ENCODE data around the gene CLDN19. TPM values are rescaled to one million over a fixed set of nuclear protein-coding genes. Genes with fewer than 3 reads are reported as not detected.

CLDN19 gene
- not detected in 5 replicates for total RNA-seq (2022; extraction: Qiagen RNA extraction; ENCODE audit: low read depth)

GRCh38 chr1:42739753-42740700, at the start of gene CLDN19:
TSS of gene CLDN19 (minus strand) at chr1:42740236. CDS start at chr1:42740063, 173 bp downstream.

GRCh38 chr1:42784946-42785693, 45.1 kb upstream of the CLDN19 start, which contains the start of gene TMEM269:
TSS of gene TMEM269 (plus strand) at chr1:42784991. CDS start at chr1:42789894, 4,903 bp downstream.

GRCh38 chr1:42766741-42767509, 26.9 kb upstream of the CLDN19 start, which contains the start of the genes C1orf50 and P3H1:
TSS of gene C1orf50 (plus strand) at chr1:42767249. CDS start at chr1:42767312, 63 bp downstream.
TSS of gene P3H1 (minus strand) at chr1:42767028. CDS start at chr1:42766971, 57 bp downstream.

Other genes starting within 250 kb of the CLDN19 start
- 57.1 to 76.2 TPM (median 64.4 TPM) in 5 replicates for gene PPIH, start 81.8 kb downstream of the CLDN19 start, total RNA-seq (2022; extraction: Qiagen RNA extraction; ENCODE audit: low read depth)
- gene YBX1, start 57.8 kb downstream of the CLDN19 start, total RNA-seq (2022; extraction: Qiagen RNA extraction; ENCODE audit: low read depth): 702 to 810 TPM (median 732 TPM) in 5 replicates
- 30.6 to 34.7 TPM (median 31.6 TPM) in 5 replicates for gene P3H1, start 26.8 kb upstream of the CLDN19 start, total RNA-seq (2022; extraction: Qiagen RNA extraction; ENCODE audit: low read depth)
- 2.0 to 4.3 TPM (median 3.2 TPM) in 5 replicates for gene C1orf50, start 27.0 kb upstream of the CLDN19 start, total RNA-seq (2022; extraction: Qiagen RNA extraction; ENCODE audit: low read depth)
- gene TMEM269, start 44.8 kb upstream of the CLDN19 start, total RNA-seq (2022; extraction: Qiagen RNA extraction; ENCODE audit: low read depth): 0.07 to 0.40 TPM (median 0.10 TPM) in 4 of 5 replicates, not detected in the other
- gene ERMAP, start 76.9 kb upstream of the CLDN19 start, total RNA-seq (2022; extraction: Qiagen RNA extraction; ENCODE audit: low read depth): 3.4 to 5.0 TPM (median 3.7 TPM) in 5 replicates
- gene SVBP, start 77.2 kb upstream of the CLDN19 start, total RNA-seq (2022; extraction: Qiagen RNA extraction; ENCODE audit: low read depth): 14.7 to 16.0 TPM (median 15.1 TPM) in 5 replicates
- gene ZNF691, start 106.4 kb upstream of the CLDN19 start, total RNA-seq (2022; extraction: Qiagen RNA extraction; ENCODE audit: low read depth): 5.7 to 7.6 TPM (median 6.7 TPM) in 5 replicates
- 130 to 160 TPM (median 145 TPM) in 5 replicates for gene SLC2A1, start 218.6 kb upstream of the CLDN19 start, total RNA-seq (2022; extraction: Qiagen RNA extraction; ENCODE audit: low read depth)